ENCODE data around the gene FHAD1.

Gene FHAD1

GRCh38 chr1:15405106-15405850 is 158.3 kb downstream of the FHAD1 start:
- no peak for DNase-seq

DNA sequence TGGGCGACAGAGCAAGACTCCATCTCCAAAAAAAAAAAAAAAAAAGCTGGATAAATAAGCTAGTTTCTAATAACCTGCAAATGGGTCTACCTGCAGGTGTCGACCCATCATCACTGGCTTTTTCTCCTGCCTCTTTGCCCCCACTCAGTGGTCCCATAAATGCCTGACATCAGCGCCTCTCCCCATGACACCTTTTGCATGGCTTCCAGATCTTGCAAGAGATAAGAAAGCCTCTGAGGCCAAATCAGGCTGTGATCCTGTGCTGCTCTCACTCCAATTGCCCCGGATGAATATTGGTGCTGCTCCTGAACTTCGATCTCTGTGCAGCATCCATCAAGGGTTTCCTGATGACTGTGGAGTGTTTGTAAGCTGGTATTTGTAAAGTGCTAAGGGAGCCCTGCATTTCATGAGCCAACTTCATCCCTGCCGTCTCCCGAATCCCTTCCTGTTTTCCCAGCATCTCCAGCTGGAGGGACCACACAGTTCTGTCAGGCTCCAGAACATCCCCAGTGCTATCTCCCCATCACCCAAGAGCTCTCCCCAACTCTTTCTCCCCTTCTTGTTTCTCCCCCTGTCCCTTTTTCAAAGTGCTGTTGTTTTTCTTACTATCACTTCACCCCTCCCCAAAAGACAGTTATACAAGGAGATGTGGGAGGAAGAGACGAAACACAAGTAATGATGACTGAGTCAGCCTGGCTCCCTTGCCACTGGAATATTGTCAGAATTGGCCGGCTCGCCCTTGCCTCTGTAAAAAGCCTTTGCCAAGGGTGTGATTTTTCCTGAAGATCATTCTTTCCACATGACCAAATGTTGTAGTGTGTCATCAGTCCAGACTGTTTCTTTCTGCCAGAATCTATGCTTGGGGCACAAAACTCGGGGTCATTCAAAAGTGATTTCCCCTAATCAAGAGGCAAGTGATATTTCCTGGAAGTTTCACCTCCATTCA is 159.9 kb downstream of the FHAD1 start:
- DNase-seq, result no peak

- no peak for DNase-seq
Measured at GRCh38 chr1:15407580-15407979, 160.6 kb downstream of the FHAD1 start.

DNA sequence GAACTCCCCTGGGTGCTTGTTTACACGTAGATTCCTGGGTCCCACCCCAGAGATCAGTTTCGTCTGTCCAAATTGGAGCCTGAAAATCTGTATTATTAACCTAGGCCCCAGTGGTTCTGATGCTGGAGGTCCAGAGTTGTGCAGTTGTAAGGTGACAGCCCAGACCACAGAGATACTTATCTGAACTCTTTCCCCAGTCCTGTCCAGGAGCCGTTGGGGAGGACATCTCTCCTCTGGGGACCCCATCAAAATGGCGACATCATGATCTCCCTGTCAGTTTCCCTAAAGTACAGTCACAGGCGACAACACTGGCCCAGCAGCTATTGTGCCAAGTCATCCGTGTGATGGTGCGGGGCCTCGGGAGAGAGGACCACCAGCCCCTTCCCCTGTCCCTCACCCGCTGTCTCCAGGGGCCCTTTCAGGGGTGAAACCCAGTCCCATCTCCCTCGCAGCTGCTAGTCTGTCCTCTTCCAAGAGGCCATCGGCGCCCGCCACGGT is 161.9 kb downstream of the FHAD1 start:
- no peak for DNase-seq

- DNase-seq, result peak; percentile 71
Measured at GRCh38 chr1:15409388-15410222, 162.6 kb downstream of the FHAD1 start, which contains the start of gene EFHD2. Gene EFHD2 (plus strand): TSS chr1:15409888. CDS start chr1:15409972, 84 bp downstream.

- no peak for DNase-seq
Measured at GRCh38 chr1:15410223-15410883, 163.3 kb downstream of the FHAD1 start.

- no peak for DNase-seq
Measured at GRCh38 chr1:15410884-15411245, 163.8 kb downstream of the FHAD1 start.

DNA sequence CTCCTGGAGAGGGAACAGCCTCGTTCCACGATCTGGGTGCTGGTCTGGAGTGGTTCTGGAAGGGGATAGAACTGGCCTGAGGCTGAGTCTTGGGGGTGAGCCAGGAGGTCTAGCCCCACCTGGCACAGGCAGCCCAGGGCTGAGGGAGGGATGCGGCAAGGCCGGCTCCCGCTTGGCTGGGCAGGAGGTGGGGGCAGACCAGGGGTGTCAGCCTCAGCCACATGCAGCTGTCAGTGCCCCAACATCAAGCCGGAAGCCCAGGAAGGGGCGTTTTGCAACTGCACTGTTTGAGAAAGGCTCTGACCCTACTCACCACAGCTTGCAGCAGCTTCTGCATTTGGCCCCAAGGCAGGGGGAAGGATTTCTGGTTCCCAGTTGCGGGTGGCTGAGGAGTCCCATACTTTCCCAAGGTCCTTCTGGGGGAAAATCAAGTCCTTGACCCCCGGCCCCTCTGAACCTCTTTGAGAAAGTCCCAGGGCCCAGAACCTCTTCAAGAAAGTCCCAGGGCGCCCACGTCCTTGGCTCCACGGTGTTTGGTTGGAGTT is 164.6 kb downstream of the FHAD1 start:
- DNase-seq, result no peak

DNA sequence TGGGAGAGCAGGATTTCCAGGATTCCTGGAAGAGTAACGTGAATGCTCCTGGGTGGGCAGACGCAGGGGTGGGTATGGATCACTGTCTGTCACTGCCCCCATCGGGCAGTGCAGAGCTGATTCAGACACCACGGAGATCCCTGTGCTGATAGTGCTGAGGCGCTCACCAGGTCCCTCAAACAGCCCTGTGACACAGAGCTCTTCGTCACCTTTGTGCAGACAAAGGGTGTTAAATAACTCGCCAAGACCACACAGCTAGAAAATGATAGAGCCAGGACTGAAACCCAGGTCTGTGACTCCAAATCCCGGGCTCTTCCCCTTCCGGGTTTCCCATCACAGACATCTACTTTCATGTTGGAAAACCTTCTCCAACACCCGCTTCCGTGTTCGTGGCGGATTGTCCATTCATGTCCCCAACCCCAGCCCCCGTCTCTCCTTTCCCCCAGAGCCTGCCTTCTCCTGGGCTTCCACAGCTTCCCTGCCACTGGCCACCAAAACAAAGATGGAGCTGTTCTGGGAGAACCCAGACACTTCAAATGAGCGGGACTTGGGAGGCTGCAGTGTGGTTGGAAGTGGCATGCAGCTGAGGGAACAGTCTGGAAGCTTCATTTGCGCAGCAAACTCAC is 165.3 kb downstream of the FHAD1 start:
- DNase-seq, result no peak

DNA sequence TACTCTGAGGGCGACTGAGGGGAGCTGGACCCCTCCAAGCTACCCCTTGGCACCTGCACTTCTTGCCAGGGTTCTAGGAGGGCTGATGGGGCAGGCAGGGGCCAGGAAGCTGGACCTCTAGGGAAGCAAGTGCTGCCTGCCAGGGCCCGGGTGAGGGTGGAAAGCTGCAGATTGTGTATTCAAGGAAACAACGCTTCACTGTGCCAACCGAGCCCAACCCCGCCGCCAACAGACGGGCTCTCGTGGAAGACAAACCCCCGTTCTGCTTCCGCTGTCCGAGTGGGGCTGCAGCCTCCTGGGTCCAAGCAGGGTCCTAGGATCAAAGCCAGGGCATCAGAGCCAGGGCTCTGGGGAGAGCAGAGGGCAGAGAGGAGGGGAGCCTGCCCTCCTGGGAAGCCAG is 165.8 kb downstream of the FHAD1 start:
- no peak for DNase-seq

DNA sequence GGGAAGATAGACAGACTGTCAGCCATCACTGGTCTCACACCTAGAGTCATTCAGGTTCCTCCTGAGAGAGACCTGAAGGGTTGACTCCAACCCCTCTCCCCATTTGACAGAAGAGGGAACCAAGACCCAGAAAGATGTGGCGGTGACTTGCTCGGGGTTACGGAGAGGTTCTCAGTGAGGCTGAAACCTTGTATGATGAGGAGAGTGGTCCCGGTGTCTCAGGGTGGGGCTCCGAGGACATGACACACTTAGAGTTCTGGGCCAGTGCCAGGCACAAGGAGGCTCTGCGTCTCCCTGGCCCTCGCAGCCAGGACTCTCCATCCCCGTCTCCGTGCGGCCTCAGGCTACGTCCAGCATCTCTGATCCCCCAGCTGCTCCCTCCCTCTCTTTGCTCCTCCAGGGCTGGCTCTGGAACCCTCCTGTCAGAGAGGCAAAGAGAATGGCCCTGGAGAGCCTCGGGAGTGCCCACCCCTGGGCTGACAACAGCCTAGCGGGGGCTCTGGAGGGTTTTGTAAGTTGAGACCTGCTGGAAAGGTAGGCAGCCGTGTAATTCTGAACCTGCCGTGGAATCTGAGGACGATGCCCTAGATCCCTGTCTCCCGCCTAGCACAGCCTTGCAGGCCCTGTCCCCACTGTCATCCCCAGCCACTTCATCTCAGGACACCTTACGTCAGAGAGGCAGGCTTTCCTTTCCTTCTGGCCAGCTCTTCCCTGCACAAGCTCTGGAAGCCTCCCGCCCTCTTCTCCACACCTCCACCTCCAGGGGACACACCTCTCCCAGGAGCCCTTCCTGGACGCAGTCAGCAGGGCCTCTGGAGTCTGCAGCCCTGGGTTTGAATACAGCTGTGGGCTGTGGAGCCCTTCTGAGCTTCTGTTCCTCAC is 166.8 kb downstream of the FHAD1 start:
- no peak for DNase-seq

GRCh38 chr1:15414445-15414983 is 167.5 kb downstream of the FHAD1 start:
- DNase-seq, result no peak

- DNase-seq, result peak; percentile 27
Measured at GRCh38 chr1:15417059-15417934, 170.3 kb downstream of the FHAD1 start.

DNA sequence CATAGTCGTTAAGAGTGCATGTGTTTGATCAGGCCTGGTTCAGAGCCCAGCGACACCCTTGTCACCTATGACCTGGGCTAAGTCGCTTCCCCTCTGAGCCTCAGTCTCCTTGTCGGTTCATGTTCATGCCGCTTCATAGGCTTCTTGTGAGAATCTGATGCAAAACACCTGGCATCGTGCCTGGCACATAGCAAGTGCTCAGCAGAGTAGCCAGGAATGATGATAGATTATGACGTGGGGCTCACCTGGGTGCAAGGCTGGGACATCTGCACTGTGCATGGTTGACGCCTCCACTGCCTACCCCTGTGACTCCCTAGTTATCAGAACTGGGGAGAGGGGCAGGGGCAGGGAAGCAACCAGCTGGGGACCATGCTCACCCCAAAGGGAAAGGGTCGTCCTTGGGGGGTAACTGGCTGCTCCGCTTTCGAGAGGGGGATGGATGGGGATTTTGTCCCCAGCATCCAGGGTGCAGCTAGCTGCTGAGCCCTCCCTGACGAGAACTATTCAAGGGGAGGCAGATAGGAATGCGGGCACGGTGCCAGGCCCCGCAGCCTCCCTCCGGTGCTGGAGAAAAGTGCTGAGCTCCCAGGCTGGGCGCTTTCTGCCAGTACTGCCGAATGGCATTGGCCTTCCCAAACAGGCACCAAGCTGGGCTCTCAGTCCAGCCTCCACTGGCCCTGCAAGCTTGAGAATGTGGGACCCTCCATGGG is 171.9 kb downstream of the FHAD1 start:
- DNase-seq, result no peak

DNA sequence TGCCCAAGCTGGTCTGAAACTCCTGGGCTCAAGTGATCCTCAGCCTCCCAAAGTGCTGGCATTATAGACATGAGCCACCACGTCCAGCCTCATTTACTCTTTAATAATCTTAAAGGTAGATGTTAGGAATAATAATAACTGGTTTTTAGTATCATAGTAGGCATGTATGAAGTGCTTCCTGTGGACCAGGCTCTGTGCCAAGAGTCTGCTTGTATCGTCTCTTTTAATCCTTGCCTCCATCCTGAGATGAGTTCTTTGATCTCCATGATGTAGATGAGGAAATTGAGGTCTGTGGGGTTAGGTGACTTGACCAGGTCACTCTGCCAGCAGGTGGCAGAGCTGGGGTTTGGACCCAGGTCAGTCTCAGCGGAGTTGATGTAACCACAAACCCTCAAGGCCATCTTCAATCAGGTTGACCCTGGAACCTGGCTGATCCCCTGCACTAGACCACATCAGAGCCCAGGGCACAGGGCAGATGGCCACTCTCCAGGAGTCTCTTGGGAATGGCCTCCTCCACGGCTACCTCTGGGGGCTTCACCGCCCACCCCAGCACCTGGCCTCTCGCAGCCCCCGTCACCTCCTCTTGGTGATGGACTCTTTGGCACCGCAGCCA is 173.9 kb downstream of the FHAD1 start:
- no peak for DNase-seq

- no peak for DNase-seq
Measured at GRCh38 chr1:15422871-15423270, 175.8 kb downstream of the FHAD1 start.

DNA sequence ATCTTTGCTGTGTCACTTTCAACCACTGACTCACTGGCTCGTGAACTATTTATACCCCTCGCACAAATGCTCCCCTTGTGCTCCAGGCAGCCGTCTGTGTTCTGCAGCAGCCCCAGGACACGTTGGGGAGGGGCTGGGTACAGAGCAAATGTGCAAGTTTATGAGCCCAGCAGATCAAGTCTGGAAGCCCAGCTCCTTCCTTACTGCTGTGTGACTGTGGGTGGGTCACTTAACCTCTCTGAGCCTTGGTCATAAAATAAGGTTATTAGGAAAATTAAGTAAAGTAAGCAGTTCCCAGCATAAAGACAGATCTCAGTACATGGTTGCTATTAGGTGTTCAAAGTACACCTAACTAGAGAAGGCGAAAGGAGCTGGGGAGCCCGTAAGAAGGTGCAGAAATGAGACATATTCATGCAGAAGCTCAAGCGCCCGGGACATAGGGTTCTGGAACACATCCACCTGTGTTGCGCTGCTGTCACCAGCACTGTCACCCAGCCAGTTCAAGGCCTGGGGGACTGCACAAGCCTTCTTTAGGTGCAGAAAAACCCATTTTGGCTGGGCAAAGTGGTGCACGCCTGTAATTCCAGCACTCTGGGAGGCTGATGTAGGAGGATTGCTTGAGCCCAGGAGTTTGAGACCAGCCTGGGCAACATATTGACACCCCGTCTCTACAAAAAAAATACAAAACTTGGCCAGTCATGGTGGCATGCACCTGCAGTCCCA is 176.5 kb downstream of the FHAD1 start:
- no peak for DNase-seq

Measured in activated CD4-positive, alpha-beta T cell treated with anti-CD3 and anti-CD28 coated beads for 1 hour (primary cell).